Spleen (tissue), 11 donors: ENCODE results near the gene TMEM134. TPM values are rescaled to one million over a fixed set of nuclear protein-coding genes. Genes with fewer than 3 reads are reported as not detected.
A peak's percentile ranks its signal among the peaks of the same experiment; 100 is the strongest.

Experiments used
- DNase-seq: peaks from one replicate; pipeline ENCODE4 v3.0.0-alpha.2; 2020
- H3K27ac ChIP-seq, 8 donors: fragments of 200-600 bp; sonication (generic) in 7 of 8; 1 replicate in 4 of 8; 2 replicates in 4 of 8; pipeline versions ENCODE4 v1.5.0 to v1.8.0; 2016 to 2021; ENCODE audit warnings: inconsistent platforms in 4 of 8, mild to moderate bottlenecking in 4 of 8, moderate library complexity in 1 of 8
- H3K27me3 ChIP-seq, 7 donors: fragments of 200-600 bp; sonication (generic) in 6 of 7; replicated peaks in 1 of 7; 1 replicate in 4 of 7; 2 replicates in 3 of 7; pipeline versions ENCODE4 v1.5.0 to v1.8.0; 2016 to 2021; ENCODE audit warnings: inconsistent platforms in 3 of 7, mild to moderate bottlenecking in 1 of 7
- H3K36me3 ChIP-seq, 6 donors: fragments of 200-600 bp; sonication (generic) in 5 of 6; 1 replicate in 4 of 6; 2 replicates in 2 of 6; pipeline versions ENCODE4 v1.5.0 to v1.8.0; 2016 to 2021; ENCODE audit warnings: inconsistent platforms in 2 of 6
- H3K4me1 ChIP-seq, 6 donors: fragments of 200-600 bp; sonication (generic) in 5 of 6; 1 replicate in 3 of 6; 2 replicates in 3 of 6; pipeline versions ENCODE4 v1.5.0 to v1.8.0; 2016 to 2021; ENCODE audit warnings: inconsistent platforms in 3 of 6
- H3K4me3 ChIP-seq, 8 donors: fragments of 200-600 bp; sonication (generic) in 7 of 8; 1 replicate in 4 of 8; 2 replicates in 4 of 8; pipeline versions ENCODE4 v1.5.0 to v1.8.0; 2016 to 2021; ENCODE audit warnings: inconsistent platforms in 4 of 8, mild to moderate bottlenecking in 4 of 8, moderate library complexity in 2 of 8
- H3K9me3 ChIP-seq, 8 donors: fragments of 200-600 bp; sonication (generic) in 7 of 8; 1 replicate in 4 of 8; 2 replicates in 4 of 8; pipeline versions ENCODE4 v1.5.0 to v1.8.0; 2016 to 2021; ENCODE audit warnings: inconsistent platforms in 4 of 8
- CTCF ChIP-seq, 11 experiments: fragments of 200-600 bp in 7 of 11; fragments of 450-650 bp in 4 of 11; sonication (generic) in 4 of 11; IDR thresholded peaks in 8 of 11; conservative IDR thresholded peaks in 3 of 11; 1 replicate in 7 of 11; 2 replicates in 4 of 11; pipeline versions ENCODE4 v1.4.0 to v1.8.0; 2016 to 2021; ENCODE audit warnings: antibody characterized with exemption in 11 of 11, inconsistent platforms in 4 of 11, mild to moderate bottlenecking in 1 of 11
- POLR2A ChIP-seq, 3 donors: fragments of 450-650 bp; IDR thresholded peaks; one replicate each; pipeline ENCODE4 v1.5.1; 2017; ENCODE audit warnings: antibody characterized with exemption in 3 of 3, mild to moderate bottlenecking in 1 of 3
- POLR2AphosphoS5 ChIP-seq, 3 donors: sonication (generic); formaldehyde crosslinking; IDR thresholded peaks; one replicate each; pipeline ENCODE4 v1.5.1; 2017; ENCODE audit warnings: antibody characterized with exemption in 3 of 3
- WGBS, 5 donors: extraction: QIAGEN DNeasy Blood & Tissue Kit in 3 of 5; methylation state at CpG; one replicate each; pipeline versions ENCODE4 v1.1.5 to v1.1.7; 2013 to 2018; 5-methylcytosine and 5-hydroxymethylcytosine counted together
- intact Hi-C: fragments of 100-400 bp; cut with DNase I; formaldehyde crosslinking; loops from one replicate; pipeline ENCODE4 v1.15.0; 2023; ENCODE audit warnings: low total_unique reads
- polyA plus RNA-seq, 3 donors: library from polyadenylated mRNA; stranded (reverse); fragments of 200-250 nt; gene quantifications; one replicate each; pipeline ENCODE4 v1.2.1, GENCODE V29; 2013
- total RNA-seq, 7 donors: library from RNA; depleted of rRNA in 3 of 7; stranded (reverse); fragments of >200 nt in 3 of 7; fragmentation: NEBNext Ultra II Directional in 4 of 7; extraction: Animal tissue kit (Norgen Biotek cat#: 25700) in 4 of 7; gene quantifications; one replicate each; pipeline versions ENCODE4 v1.1.0 to v1.2.1, GENCODE V29; 2016 to 2021
- donor health status: healthy with polysubstance abuse.
- donor health status: DM: no; HTN: no; CAD: no; lungs with moderate emphysema.
- donor health status: DM: no; HTN: no; CAD: no.
- donor health status: Bipolar disorder and iron deficiency.
- donor health status: healthy.
- donor health status: DM: no; HTN: no; CAD: no.
- donor health status: DM: yes; HTN: yes; CAD: no.

The TMEM134 gene
- total and polyA plus RNA-seq, 10 donors: 48.5 to 192 (median 94.8) TPM

GRCh38 chr11:67432655-67433349, 36.2 kb downstream of the TMEM134 start:
- H3K9me3 ChIP-seq: no peaks in the 10 kb centered on the region
- intact Hi-C loops: no loop called here
- WGBS, 5 donors: 82 to 89% (median 86%) methylated on average over 11 to 22 of the region's 22 CpGs
- no peaks in the 10 kb centered on the region for H3K27me3 ChIP-seq
- H3K36me3 ChIP-seq: peaks cover 6 to 86% (median 54%) of the 10 kb centered on the region in 6 donors
- peak; percentile 80 for DNase-seq
- no peak overlapping the region for H3K4me3 ChIP-seq
- H3K4me1 ChIP-seq: peaks cover 26 to 96% (median 80%) of the 10 kb centered on the region in 6 donors
- TF ChIP-seq POLR2AphosphoS5 (IDR thresholded peaks at IDR 0.05): peak; percentile 24 to 84 (median 64)
- TF ChIP-seq CTCF (IDR thresholded peaks at IDR 0.05 in 8 of 11, conservative IDR thresholded peaks at IDR 0.05 in 3 of 11): no peak
- H3K27ac ChIP-seq: peak overlapping the region in 6 of 8 donors; percentile 28 to 97 (median 91)

DNA sequence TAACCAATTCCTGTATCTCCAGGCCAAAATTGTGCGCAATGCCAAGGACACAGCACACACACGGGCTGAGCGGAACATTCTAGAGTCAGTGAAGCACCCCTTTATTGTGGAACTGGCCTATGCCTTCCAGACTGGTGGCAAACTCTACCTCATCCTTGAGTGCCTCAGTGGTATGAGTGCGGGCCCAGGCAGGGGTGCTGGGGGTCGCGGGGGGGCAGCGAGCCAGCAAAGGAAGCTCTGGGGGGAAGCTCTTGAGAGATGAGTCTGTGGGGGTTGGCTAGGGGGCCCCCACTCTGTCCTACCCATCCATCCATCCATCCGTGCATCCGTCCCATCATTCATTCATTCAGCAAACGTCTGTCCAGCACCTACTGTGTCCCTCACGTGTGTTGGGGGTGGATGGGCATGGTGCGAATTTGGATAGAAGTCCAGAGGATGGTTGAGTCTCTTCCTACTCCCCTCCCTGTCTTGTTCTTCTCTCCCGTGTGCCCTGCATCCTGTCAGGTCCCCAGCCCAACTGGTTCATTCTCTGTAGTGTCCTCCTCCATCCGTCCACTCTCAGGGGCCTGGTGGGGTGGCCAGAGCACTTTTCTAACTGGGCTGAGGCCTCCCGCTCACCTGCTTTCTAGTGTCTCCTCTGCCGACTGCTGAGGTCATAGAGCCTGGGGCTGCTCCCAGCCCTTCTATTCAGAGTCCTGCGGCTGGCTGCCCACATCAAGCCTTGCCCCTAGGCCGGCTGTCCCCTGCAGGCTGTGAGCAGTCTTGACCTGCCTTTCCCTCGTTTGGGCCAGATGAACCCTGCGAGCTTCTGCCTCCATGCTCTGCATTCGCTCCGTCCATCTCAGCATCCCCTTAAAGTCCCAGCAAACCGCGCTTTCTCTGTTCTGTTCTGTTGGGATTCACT, 37.5 kb downstream of the TMEM134 start:
- TF ChIP-seq POLR2A (IDR thresholded peaks at IDR 0.05): no peak
- TF ChIP-seq CTCF (IDR thresholded peaks at IDR 0.05 in 8 of 11, conservative IDR thresholded peaks at IDR 0.05 in 3 of 11): no peak
- TF ChIP-seq POLR2AphosphoS5 (IDR thresholded peaks at IDR 0.05): peak in 2 of 3 donors; percentile 34 to 64
- H3K9me3 ChIP-seq: no peaks in the 10 kb centered on the region
- DNase-seq: no peak
- H3K4me1 ChIP-seq: peaks cover 31 to 91% (median 76%) of the 10 kb centered on the region in 6 donors
- WGBS, 5 donors: 86 to 94% (median 92%) methylated on average over 22 to 24 of the region's 24 CpGs
- H3K27me3 ChIP-seq: no peaks in the 10 kb centered on the region
- peaks cover 6 to 75% (median 54%) of the 10 kb centered on the region in 6 donors for H3K36me3 ChIP-seq
- intact Hi-C loops: no loop called here
- H3K4me3 ChIP-seq: no peak overlapping the region
- peak overlapping the region in 1 of 8 donors; percentile 2 for H3K27ac ChIP-seq

DNA sequence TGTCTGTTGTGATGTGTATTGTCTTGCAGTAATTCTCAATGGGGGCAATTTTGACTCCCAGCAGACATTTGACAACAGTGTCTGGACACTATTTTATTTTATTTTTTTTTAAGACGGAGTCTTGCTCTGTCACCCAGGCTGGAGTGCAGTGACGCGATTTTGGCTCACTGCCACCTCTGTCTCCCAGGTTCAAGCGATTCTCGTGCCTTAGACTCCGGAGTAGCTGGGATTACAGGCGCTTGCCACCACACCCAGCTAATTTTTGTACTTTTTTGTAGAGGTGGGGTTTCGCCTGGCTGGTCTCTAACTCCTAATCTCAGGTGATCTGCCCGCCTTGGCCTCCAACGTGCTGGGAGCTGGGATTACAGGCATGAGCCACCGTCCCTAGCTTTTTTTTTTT, 39.3 kb downstream of the TMEM134 start:
- 86 to 91% (median 87%) methylated on average over 11 of the region's 11 CpGs for WGBS, 5 donors
- intact Hi-C loops: no loop called here
- peak overlapping the region in 3 of 8 donors; percentile 72 to 96 (median 91) for H3K4me3 ChIP-seq
- H3K9me3 ChIP-seq: no peaks in the 10 kb centered on the region
- DNase-seq: no peak
- H3K4me1 ChIP-seq: peaks cover 26 to 73% (median 58%) of the 10 kb centered on the region in 6 donors
- H3K27ac ChIP-seq: peak overlapping the region in 1 of 8 donors; percentile 96
- TF ChIP-seq POLR2AphosphoS5 (IDR thresholded peaks at IDR 0.05): no peak
- TF ChIP-seq CTCF (IDR thresholded peaks at IDR 0.05 in 8 of 11, conservative IDR thresholded peaks at IDR 0.05 in 3 of 11): no peak
- no peak for TF ChIP-seq POLR2A (IDR thresholded peaks at IDR 0.05)
- H3K36me3 ChIP-seq: peaks cover 0 to 56% (median 41%) of the 10 kb centered on the region in 6 donors
- no peaks in the 10 kb centered on the region for H3K27me3 ChIP-seq
